SIG-M5 treated with dmso at 0.1 percent for 504 hours (cell line): Measurements from ENCODE around the gene RCCD1.
A peak's percentile ranks its signal among the peaks of the same experiment; 100 is the strongest.
"Not testable (repeated sequence)": the region's sequence is repeated elsewhere in the genome, so short reads cannot be mapped to it uniquely, and the experiment has no call there.

Source experiments
- DNase-seq: peaks from one replicate; lab custom pipeline; 2025; ENCODE audit not compliant: unreplicated experiment; lab: John Stamatoyannopoulos, UW

The RCCD1 gene

DNA sequence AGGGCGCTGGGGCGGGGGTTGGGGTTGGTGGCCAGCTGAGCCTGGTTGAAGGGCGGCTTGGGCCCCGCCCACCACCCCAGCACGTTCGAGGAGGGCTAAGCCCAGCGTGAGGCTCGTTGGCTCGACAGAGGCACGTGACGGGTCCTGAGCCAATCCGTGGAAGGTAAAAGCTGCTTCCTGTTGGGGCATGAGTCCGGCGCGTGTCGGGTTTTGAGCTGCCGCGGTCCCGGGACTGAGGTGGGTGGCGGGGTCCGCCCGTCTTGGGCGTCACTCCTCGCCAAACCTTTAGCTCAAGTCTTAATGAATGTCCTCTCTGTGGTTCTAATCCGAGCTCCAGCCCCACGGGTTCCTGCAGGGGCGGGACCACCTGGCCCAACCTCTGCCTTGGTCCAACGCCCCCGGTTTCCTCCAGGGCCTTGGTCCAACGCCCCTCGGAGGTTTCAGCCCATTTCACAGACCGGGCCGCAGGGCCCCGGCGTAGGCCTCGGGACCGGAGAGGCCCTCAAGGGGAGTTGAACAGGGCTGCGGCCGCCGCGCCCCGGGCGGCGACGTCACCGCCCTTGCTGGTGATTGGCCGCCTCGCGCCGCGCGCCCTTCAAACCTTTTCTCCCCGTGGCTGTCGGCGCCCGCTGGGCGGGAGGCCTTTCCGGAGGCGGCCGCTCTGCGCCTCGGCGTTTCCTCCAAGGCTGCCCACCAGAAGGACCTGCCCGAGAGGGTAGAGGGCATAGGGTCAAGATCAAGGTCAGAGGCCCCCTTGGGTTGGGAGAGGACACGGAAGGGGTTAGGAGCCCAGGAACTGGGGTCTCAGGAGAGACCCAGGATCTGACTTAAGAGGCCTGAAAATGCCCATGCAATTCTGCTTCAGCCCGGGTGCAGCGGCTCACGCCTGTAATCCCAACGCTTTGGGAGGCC, at the start of gene RCCD1:
RCCD1 (plus strand) TSS at position 173 of the 912 bp plus-strand sequence. CDS start 1,851 bp downstream, outside the sequence.
- peak; percentile 96 for DNase-seq

GRCh38 chr15:90905306-90906180, 49.1 kb upstream of the RCCD1 start:
- no peak for DNase-seq

- DNase-seq = no peak
Measured at GRCh38 chr15:90906181-90906849, 48.4 kb upstream of the RCCD1 start.

GRCh38 chr15:90907051-90907660, 47.5 kb upstream of the RCCD1 start:
- DNase-seq = no peak

- DNase-seq = no peak
Measured at GRCh38 chr15:90907838-90908507, 46.7 kb upstream of the RCCD1 start.

GRCh38 chr15:90909449-90909848, 45.2 kb upstream of the RCCD1 start:
- DNase-seq = not testable (repeated sequence)

- no peak for DNase-seq
Measured at GRCh38 chr15:90909976-90910375, 44.7 kb upstream of the RCCD1 start.

GRCh38 chr15:90910441-90911301, 44.0 kb upstream of the RCCD1 start:
- DNase-seq = no peak

- DNase-seq = no peak
Measured at GRCh38 chr15:90911302-90911623, 43.4 kb upstream of the RCCD1 start.

DNA sequence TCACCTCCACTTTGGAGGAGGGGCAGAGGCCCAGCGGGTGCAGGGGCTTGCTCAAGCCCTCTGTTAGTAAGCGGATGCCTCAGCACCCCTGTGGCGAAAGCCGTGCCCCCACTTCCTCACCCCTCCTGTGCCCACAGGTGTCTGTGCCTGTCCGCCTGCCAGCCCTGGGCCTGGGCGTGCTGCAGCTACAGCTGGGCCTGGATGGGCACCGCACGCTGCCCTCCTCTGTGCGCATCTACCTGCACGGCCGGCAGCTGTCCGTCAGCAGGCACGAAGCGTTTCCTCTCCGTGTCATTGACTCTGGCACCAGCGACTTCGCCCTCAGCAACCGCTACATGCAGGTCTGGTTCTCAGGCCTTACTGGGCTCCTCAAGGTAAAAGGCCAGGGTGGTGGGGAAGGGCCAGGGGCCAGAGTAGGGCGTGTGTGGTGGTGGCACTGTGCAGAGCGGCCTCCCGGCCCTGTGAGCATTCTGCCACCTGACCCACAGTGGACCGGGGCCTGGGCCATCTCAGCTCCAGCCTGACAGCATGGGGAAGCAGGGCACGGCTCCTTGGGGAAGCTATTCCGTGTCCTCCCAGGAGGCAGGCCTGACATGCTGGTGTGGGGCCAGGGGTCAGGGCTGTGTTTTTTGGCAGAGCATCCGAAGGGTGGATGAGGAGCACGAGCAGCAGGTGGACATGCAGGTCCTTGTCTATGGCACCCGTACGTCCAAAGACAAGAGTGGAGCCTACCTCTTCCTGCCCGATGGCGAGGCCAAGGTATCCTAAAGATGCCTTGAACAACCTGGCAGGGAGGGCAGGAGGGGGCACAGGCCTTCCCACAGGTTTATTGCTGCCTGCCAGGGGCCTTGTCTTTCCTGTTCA, 42.5 kb upstream of the RCCD1 start:
- DNase-seq = no peak

DNA sequence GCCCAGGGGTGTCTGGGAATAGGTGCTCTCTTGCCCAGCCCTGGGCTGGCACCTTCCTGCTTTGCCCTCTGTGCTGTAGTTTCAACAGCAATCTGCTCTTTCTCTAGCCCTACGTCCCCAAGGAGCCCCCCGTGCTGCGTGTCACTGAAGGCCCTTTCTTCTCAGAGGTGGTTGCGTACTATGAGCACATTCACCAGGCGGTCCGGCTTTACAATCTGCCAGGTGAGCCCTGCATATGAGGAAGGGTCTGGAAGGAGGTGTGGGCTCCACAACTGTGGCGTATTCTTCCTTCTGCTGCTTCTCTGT, 42.0 kb upstream of the RCCD1 start:
- DNase-seq = no peak

GRCh38 chr15:90913398-90913944, 41.2 kb upstream of the RCCD1 start:
- DNase-seq = no peak

DNA sequence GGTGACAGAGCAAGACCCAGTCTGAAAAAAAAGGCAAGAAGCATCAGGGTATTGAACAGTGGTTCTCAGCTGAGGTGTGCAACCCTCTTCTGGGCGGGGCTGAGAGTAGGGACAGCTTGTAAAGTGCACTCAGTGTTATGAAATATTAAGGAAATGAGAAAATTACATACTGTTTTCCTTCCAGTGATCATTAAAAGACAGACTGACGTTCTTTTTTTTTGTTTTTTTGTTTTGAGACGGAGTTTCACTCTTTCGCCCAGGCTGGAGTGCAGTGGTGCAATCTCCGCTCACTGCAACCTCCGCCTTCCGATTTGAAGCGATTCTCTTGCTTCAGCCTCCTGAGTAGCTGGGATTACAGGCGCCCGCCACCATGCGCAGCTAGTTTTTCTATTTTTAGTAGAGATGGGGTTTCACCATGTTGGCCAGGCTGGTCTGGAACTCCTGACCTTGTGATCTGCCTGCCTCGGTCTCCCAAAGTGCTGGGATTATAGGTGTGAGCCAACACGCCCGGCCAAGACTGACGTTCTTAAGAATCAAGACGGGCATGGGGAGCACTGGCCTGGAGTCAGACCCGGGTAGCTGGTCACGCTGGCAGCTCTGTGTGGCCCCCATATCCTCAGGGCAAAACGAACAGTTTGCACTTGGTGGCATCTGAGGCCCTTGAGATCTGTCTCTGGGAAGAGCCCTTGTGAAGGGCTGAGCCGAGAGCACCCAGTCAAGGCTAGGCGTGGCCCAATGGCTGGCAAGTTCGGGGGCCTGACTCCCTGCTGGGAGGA, 40.2 kb upstream of the RCCD1 start:
- peak; percentile 73 for DNase-seq

GRCh38 chr15:90915216-90915807, 39.4 kb upstream of the RCCD1 start:
- no peak for DNase-seq

DNA sequence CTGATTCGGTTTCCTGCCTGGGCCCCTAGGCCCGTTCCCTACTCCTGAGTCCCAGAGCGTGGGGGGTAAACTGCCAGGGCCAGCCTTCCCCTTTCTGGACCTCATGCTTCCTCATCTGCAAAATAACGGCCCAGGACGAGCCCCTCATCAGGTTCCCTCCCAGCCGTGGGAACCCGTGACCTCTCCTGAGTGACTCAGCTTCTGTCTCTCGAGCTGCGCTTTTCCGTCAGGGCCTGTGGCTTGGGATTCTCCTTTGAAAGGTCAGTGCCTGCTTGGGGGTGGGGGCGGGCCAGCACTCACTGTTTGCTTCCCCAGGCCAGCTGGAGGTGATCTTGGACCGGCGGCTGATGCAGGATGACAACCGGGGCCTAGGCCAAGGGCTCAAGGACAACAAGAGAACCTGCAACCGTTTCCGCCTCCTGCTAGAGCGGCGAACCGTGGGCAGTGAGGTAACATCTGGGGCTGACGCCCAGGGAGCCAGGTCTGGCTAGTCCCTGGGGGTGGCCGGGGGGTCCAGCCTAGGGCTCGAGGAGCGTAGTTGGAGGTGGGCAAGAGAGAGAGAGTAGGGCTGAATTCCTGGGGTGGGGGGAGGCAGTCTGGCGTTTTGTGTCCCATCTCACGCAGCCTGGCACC, 38.8 kb upstream of the RCCD1 start:
- DNase-seq = peak; percentile 75

- DNase-seq = no peak
Measured at GRCh38 chr15:90916461-90916860, 38.2 kb upstream of the RCCD1 start.

- DNase-seq = no peak
Measured at GRCh38 chr15:90917569-90917968, 37.1 kb upstream of the RCCD1 start.
